T1000 (cell line): ENCODE results near the gene OPA1.
"Not testable (repeated sequence)": the region's sequence is repeated elsewhere in the genome, so short reads cannot be mapped to it uniquely, and the experiment has no call there.

Experiments used
- DNase-seq: peaks from one replicate; lab custom pipeline; 2025; ENCODE audit warnings: mixed read lengths; lab: John Stamatoyannopoulos, UW

The OPA1 gene

DNA sequence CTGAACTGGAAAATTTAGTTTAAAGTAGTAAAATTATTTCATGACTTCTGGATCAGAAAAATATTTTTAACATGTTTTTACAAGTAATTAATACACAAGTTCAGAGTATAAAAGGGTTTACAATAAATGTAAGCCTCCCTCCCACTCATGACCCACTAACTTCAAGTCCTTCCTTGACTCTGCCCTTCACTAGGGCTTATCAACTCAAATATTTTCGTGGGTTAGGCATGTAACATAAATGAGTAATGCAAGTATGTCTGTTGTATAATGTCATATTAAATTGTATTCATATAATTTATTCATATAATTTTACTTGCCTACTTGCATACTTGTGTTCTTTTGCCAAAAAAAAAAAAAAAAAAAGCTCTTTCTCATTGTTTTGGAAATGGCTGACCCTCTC is 3.4 kb upstream of the OPA1 start:
- DNase-seq: no peak

DNA sequence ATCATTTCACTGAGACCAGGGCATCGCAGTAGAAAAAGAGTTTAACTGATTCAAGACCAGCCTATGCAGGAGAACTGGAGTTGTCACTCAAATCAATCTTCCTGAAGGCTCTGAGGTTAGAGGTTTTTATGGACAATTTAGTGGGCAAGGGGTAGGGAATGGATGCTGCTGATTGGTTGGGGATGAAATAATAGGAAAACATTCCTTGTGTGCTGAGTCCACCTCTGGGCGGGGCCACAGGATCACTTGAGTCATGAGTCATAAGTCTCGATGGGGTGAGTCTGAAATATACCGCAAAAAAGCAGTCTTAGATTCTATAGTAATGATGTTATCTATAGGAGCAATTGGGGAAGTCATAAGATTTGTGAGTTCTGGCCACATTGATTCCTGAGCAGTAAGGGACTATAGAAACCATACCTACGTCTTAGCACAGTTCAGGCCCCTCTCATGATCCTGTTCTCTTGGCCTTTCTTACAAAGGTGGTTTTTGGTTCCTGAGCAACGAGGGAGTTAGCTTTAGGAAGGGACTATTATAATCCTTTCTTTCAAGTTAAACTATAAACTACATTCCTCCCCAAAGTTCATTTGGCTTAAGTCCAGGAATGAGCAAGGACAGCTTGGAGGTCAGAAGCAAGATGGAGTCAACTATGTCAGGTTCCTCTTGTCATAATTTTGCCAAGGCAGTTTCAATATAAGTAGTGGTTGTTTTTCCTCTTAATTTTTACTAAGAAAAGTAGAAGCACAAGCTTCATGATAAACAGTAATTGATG is 2.7 kb upstream of the OPA1 start:
- DNase-seq: peak; percentile 55

DNA sequence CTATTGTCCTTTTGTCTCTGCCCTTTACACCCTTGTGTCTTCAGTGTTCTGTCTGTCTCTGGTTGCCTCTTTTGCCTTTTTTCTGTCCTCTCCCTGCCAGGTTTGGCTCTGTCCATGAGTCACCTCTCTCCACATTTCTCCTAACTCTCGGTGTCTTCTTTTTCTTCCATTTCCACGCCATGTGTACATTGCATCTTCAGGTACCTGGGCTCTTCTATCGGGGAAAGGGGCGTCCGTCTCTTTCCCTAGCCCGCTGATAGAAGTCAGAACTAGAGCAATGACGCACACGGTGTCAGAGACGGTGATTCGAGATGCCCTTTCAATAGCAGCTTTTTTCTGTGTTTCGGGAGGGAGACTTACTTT is 641 bp downstream of the OPA1 start:
- DNase-seq: no peak

DNA sequence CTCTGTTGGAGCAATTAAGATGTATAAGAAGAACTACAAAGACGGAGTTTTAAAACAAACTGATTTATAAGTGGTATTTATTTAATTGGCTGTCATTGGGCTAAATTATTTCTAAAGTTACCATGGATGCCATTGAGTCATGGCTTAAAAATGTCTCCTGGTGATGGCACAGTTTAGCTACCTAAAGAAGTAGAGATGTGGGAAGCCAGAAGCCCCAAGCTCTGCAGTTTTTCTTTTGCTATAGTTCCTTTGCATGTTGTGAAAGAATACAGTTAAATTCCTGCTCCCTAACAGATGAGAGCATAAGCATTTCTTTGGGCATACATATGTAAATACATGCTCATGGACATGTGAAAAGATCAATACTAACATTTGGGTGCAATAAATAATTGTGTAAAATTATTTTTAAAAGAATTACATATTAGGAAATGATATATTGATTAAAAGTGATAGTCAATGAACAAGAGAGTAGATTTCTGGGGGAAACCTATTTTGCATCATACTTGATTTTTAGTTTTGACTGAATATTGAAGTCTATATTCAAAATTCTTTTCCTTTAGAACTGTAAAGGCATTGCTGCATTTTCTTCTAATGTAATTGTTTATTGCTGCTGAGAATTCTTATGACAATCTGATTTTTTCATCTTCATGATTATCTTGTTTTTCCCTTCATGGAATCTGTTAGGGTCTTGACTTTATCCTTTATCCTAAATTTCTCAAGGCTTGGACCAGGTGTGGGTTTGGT is 2.1 kb downstream of the OPA1 start:
- DNase-seq: no peak

DNA sequence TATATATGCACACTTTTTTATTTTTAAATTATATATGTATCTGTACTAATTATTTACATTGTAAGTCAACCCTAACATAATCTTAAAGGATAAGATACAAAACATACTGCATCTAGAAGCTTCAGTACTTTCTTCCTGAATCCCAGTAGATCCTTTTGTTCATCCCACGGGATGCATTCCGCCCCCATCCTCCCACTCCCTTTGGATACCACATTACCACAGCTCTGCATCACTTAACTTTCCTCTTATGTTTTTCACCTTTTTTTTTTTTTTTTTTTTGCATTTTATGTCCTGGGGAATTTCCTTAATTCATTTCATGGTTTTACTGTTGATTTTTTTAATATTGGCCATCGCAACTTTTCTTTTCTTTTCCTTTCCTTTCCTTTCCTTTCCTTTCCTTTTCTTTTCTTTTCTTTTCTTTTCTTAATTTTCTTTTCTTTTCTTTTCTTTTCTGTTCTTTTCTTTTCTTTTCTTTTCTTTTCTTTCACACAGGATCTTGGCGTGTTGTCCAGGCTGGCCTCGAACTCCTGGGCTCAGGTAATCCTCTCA is 3.0 kb downstream of the OPA1 start:
- DNase-seq: no peak

DNA sequence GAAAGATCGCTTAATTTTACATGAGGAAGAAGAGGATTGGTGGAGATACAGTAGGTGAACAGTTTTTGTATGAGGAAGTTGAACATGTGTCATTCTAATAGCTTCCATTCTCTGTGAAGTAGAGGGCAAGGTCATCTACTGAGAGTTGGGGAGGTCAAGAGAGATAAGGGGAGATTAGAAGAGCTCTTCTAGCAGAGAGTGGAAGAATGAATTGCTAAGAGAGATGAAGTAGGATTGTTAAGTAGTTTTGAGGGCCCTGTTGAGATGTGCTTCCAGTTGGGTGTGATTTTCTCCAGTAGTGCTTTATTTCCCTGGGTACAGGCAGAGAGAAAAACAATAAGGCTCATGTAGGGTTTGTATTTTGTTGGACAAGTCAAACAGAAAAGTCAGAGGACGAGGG is 5.2 kb downstream of the OPA1 start:
- DNase-seq: no peak

DNA sequence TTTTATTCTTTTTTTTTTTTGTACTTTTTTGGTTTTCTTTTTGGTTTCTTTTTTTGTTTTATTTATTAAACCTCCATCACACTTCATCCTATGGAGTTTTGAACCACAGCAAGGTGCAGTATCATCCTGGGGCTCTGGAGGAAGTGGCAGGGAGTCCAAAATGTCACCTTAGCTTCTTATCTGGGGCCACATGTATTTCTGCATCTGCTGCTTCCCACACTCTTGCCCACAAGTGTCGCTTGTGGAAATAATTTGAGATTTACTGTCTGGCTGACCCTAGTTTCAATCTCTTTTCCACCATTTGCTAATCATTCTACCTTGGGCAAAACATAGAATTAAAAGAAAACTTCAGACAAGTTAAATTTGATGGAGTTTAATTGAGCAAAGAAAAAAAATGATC is 6.4 kb downstream of the OPA1 start:
- DNase-seq: no peak

DNA sequence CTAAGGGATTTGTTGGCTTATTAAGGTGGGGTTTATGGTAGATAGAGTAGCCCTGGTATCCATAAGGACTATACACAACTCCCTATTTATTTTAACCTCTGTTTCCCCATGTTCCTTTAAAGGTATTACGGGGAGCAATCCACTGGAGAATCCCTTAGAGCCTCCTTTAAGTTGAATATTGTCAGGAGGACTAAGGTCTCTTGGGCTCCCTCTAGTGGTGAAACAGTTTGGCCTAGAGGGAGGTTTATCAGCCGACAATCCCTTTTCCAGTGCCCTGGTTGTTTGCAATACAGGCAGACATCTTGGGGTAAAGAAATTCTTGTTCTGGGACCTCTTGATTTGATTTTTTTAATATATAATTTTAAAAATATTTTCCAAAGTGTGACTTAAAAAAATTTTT is 12.9 kb downstream of the OPA1 start:
- DNase-seq: peak; percentile 5

DNA sequence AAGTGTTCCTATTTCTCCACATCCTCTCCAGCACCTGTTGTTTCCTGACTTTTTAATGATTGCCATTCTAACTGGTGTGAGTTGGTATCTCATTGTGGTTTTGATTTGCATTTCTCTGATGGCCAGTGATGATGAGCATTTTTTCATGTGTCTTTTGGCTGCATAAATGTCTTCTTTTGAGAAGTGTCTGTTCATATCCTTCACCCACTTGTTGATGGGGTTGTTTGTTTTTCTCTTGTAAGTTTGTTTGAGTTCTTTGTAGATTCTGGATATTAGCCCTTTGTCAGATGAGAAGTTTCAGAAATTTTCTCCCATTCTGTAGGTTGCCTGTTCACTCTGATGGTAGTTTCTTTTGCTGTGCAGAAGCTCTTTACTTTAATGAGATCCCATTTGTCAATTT is 13.9 kb downstream of the OPA1 start:
- DNase-seq: not testable (repeated sequence)

DNA sequence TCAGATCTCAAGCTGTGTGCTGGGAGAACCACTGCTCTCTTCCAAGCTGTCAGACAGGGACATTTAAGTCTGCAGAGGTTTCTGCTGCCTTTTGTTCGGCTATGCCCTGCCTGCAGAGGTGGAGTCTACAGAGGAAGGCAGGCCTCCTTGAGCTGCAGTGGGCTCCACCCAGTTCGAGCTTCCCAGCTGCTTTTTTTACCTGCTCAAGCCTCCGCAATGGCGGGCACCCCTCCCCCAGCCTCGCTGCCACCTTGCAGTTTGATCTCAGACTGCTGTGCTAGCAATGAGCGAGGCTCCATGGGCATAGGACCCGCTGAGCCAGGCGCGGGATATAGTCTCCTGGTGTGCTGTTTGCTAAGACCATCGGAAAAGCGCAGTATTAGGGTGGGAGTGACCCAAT is 17.5 kb downstream of the OPA1 start:
- DNase-seq: not testable (repeated sequence)

DNA sequence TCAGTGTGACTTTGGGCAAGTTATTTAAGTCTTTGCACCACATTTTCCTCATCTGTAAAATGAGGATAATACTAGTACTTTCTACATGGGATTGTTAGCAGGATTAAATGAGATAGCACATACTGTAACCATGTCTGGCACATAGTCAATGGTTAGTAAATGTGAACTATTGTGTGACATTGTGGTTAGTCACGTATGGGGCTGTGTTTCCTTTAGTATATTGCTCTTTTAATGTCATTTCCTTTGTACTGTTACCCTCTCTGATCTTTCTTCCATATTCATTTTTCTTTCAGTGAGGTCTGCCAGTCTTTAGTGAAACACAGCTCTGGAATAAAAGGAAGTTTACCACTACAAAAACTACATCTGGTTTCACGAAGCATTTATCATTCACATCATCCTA is 21.4 kb downstream of the OPA1 start:
- DNase-seq: no peak

DNA sequence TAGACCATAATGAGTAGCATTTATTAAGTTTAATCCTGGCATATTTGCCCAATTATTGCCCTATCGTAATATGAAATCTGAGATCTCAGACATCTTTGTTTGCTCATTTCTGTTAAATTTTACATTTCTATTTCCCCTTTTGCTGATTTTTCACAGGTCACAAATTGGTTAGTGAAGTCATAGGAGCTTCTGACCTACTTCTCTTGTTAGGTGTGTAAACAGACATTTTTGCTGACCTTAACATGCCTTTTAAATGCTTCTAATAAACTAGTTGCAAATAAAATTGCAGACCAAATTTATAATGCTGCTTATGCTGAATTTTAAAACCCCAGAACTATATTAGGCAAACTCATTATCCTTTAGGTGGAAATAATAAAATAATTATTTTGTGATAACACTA is 24.6 kb downstream of the OPA1 start:
- DNase-seq: no peak

DNA sequence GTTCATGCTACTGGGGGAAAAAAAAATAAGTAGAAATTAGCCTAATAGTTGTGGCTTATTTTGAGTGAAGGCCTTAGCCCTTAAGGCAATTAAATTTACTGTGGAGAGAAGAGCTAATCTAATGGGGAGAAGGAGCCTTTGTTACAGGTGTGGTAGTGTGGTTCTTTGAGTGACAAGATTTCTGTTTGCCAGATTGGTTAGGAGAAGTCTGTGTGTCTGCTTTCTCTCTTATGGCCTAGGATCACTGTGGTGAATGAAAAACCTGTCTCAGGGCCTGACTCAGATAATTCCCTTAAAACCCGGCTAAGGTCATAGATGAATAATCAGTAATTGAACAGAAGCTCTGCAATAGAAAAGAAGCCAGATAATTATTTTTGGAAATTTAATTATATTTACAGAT is 27.0 kb downstream of the OPA1 start:
- DNase-seq: no peak

DNA sequence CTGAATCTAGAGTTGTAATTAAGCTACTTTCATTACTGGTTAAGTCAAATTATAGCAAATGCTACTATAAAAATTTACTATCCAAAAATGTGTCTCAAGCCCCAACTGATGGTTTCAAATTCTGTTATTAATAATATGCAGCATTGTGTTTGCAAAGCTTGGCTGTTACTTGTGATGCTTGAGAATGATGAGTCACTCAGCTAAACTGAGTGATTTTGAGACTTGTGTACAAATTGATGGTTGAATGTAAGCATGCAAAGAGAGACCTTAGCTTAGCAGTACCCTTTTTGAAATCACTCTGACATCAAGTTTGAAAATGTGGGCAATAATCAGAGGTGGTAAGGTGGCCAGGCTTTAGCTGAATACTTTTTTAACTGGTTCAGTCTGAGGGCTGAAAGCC is 27.6 kb downstream of the OPA1 start:
- no peak for DNase-seq

DNA sequence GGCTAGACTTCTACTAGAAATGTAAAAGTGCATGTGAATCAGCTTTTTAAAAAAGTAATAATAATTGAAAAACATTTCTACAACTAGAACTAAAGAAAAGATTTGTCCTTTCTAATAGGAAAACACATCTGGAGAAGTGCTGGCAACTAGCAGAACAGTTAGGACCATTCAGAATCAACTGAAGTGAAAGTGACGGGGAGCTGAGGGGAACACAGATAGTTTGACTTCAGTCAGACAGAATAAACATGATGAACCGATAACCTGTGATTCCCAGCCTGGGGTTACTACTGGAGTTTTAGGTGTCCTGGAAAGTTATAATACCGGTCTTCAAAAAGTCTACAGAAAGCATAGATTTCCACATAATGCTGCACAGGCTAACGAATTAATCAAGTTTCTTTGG is 28.1 kb downstream of the OPA1 start:
- DNase-seq: no peak

DNA sequence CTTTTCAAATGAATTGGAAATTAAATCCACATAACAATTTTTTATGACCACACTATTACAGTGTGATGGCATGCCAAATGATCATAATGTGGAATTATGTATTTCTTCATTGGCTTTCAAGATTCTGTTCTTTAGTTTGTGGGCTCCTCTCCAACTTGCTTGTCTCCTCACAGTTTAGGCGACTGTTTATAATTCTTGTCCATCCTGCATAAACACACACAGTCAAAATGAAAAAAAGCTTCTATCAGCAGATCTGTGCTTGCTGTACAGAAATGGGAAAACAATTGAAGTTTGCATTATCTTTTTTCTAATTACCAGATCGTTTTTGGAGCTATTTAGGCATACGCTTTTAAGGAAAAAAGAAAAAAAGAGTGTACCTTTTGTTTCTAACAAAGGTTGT is 37.0 kb downstream of the OPA1 start:
- DNase-seq: no peak

DNA sequence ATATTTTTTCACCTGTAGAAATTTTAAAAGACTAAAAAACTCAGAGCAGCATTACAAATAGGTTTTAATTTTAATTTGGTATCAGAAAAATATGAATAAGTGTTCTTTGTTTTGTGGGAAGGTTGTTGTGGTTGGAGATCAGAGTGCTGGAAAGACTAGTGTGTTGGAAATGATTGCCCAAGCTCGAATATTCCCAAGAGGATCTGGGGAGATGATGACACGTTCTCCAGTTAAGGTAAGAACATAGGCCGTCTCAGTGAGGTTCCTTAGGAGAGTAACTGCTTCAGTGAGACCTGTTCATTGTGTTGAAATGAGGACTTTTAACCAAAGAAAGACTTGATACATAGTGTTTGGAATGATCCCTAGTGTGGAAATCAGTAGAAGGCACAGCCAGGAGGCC is 44.8 kb downstream of the OPA1 start:
- DNase-seq: no peak

DNA sequence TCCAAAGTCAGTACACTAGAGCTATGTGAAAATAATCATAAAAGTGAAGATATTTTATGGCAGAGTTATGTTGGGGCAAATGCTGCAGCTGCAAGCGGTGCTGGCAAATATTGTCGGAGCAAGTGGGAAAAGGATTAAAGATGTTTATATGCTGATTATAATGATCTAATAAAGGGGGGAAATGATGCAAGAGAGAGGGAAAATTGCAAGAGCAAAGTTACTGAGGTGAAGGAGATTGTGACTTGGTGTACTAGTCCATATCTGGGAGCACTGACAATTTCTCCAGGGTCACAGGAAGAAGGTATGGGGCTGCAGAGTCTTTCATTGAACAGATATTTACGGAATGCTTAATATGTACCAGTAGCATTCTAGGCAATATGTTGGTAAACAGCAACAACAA is 45.8 kb downstream of the OPA1 start:
- DNase-seq: no peak

DNA sequence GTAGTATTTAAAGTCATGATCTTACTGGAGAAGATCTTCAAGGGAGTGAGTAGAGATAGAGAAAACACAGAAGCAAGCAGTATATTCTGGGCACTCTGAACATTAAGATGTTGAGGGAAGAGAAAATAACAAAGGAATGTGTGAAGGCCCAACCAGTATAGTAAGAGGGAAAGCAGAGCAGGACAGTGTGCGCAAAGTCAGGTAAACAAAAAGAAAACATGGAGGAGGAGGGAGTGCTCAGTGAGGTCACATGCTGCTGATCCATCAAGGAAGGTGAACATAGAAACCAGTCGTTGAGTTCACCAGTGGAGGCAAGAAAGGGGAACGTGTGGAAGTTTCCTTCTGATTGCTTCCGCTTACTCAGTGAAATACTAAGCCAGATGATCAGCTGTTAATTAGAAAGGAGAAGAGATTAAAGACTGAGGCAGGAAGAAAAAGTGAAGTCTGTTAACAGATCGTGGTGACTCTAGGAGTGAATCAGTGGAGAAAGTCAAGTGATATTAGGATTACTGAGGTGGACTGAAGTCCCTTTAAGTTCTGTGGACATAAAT is 47.2 kb downstream of the OPA1 start:
- no peak for DNase-seq

DNA sequence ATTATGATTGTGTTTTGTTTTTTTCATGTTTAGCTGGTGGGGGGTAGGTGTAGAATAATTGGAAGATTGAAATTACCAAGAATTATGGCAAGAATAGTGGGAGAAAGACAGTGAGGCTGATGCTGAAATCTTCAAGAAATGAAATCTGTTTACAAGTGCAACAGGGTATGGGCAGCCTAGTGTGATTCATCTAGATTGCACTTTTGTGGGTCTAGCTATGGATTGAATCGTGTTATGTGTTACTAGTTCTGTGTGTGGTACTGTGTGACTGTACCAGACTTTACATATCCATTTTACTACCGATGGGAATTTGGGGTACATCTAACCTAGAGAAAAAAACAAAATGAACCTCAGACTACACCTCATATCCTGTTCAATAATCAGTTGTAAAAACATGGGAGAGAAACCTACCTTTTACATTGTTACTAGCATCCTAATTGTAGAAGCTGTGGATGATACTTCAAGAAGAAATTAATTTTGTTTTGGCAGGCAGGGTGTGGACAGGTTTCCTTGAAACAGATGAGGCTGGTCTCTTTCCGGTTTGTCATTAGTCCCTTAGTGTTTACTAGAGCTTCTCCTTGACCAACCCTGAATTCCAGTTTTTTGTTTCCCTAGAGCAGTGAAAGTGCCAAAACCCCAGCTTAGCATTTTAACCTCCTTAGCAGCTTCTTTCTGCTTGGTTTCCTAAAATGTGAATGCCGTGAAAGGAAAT is 47.9 kb downstream of the OPA1 start:
- no peak for DNase-seq

DNA sequence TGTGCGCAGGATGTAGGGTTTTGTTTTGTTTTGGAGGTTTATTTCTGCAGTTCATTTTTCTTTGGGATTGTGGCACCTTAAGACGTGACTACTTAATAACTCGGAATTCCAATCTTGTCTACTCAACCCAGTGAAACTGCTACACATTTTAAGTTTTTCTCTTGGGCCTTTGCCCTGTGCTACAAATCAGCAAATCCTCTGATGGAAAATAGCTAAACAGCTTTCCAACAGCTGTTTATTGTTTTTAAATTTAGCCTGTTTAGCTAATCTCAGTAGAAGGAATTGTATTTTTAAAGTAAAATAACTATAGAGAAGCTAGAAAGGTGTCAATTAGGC is 48.4 kb downstream of the OPA1 start:
- DNase-seq: no peak

DNA sequence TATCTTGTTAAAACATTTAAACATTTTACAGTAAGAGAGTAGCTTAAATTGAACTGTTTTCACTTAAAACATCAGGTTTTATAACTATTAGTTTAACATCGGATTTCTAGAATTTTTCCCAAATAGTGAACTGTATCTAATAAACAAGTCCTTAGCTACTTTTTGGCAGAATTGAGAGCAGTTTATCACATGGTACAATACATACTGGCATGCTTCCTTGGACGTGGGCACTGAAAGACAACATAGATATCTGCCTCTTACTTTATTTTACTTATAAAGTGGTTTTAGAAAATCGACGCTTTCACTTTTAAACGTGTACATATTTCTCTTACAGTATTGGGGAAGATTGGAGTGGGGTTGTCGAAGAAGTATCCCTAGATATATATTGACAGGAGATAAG is 52.8 kb downstream of the OPA1 start:
- no peak for DNase-seq
